WTC11 (cell line): ENCODE measurements around the gene CSHL1.

ENCODE experiments used
- FOXK1 ChIP-seq: sonication (generic); formaldehyde crosslinking; IDR thresholded peaks from 2 replicates; pipeline ENCODE4 v1.8.0; 2022; ENCODE audit warnings: mild to moderate bottlenecking, moderate library complexity, missing genetic modification reagents
- IRF2 ChIP-seq: sonication (generic); formaldehyde crosslinking; IDR thresholded peaks from 2 replicates; pipeline ENCODE4 v1.8.0; 2022; ENCODE audit warnings: low read depth, missing genetic modification reagents, borderline replicate concordance
- PRDM15 ChIP-seq: sonication (generic); formaldehyde crosslinking; IDR thresholded peaks from 2 replicates; pipeline ENCODE4 v1.8.0; 2022; ENCODE audit warnings: missing genetic modification reagents
- ZNF121 ChIP-seq: sonication (generic); formaldehyde crosslinking; IDR thresholded peaks from 2 replicates; pipeline ENCODE4 v1.8.0; 2023; ENCODE audit warnings: missing genetic modification reagents
- ZNF281 ChIP-seq: sonication (generic); formaldehyde crosslinking; IDR thresholded peaks from 2 replicates; pipeline ENCODE4 v1.8.0; 2023; ENCODE audit warnings: mild to moderate bottlenecking, missing genetic modification reagents

GRCh38 chr17:63939884-63940283 lies 28.8 kb upstream of the CSHL1 start:
- TF ChIP-seq IRF2 (CRISPR knock-in tag) (no peak), ZNF281 (CRISPR knock-in tag) (no peak), PRDM15 (CRISPR knock-in tag) (no peak), FOXK1 (CRISPR knock-in tag) (no peak), ZNF121 (CRISPR knock-in tag) (no peak)
